HG03039 (cell line): ENCODE results near the gene CHPF2.

Source experiments
- ATAC-seq: cut with Tn5 transposase; IDR thresholded peaks from one replicate; pipeline ENCODE4 v1.9.1; 2021; ENCODE audit warnings: mild to moderate bottlenecking, moderate library complexity; ENCODE audit not compliant: unreplicated experiment

The CHPF2 gene

DNA sequence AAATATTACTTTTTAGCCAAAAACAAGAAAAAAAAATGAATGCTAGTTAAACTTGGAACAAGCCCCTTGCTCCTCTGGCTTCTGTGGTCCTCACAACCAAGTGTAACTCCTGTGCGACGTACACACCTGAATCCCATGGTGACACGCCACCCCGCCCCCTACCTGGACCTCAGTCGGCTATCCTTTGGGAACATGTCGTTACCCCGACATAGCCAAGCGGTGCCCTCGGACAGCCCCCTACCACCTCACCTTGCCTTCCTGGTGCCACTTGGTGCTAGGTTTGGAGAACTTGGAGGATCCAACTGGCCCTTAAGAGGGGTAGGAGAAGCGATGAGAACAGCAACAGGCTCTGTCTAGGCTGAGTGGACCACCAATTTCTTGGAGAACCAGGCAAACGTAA, 28.2 kb downstream of the CHPF2 start:
- no peak for ATAC-seq

- ATAC-seq = no peak
Observed at GRCh38 chr7:151260883-151261282, 28.6 kb downstream of the CHPF2 start.

GRCh38 chr7:151261529-151261928, 29.2 kb downstream of the CHPF2 start:
- ATAC-seq = no peak

- no peak for ATAC-seq
Observed at GRCh38 chr7:151264615-151265014, 32.3 kb downstream of the CHPF2 start.

DNA sequence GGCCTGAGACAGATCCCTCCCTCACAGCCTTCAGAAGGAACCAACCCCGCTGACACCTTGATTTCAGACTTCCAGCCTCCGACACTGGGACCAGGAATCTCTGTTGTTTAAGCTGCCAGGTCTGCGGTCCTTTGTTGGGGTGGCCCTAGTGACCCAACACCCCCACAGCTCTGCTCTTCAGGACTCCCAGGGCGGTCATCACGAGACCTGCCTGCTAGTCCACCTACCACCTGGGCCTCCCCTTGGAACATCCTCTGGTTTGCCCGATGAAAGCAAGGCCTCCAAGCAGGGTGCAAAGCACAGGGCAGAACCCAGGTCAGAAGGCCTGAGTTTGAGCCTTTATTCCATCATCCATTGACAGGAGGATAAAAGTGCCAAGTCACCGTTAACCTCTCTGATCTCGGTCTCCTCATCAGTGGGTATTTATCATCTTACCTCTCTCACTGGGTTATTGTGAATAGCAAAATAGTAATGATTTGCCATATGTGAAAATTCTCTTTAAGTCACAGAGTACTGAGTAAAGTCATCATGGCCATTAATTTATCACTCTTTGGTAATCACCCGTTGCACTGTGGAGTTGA, 33.2 kb downstream of the CHPF2 start:
- no peak for ATAC-seq

GRCh38 chr7:151269511-151269910, 37.2 kb downstream of the CHPF2 start:
- no peak for ATAC-seq

DNA sequence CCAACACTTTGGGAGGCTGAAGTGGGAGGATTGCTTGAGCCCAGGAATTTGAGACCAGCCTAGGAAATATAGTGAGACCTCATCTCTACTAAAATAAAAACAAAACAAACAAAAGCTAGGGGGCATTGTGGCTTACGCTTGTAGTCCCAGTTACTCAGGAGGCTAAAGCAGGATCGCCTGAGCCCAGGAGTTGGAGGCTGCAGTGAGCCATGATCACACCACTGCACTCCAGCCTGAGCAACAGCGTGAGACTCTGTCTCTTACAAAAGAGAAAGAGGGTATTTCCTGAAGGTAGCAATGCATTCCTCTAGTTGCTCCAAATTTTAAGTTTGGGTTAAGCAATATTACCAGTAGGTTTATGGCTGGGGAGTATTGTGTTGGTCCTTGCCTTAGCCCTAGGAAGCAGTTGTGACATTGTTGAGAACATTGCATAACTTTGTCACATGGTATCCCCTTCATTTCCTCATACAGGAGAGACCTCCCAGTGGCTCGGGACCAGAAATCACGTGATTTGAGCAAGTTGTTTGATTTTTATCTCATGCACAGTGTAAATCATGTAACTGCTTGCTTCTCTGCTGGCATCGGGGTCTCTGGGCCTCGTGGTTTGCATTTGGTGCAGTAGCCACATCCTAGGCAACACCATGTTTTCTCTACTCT, 39.5 kb downstream of the CHPF2 start:
- no peak for ATAC-seq

DNA sequence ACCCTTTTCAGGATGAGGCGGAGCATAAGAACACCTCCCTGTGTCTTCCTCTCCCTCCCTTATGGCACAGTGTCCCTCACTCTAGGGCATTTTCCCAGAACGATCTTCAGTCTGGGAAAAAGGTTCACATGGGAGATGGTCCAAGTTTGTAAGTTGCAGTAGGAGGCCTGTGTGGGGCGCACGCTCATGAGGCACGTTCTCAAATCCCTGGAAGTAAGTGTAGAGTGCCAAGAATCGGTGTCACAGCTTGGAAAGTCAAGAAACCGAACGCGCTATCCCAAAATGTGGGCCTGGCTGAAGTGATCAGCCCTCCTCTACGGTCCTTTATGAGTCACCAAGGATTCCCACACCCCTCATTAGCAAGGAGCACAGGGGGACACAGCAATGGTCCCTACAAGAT, 40.1 kb downstream of the CHPF2 start:
- no peak for ATAC-seq

GRCh38 chr7:151272877-151273276, 40.6 kb downstream of the CHPF2 start:
- ATAC-seq = no peak

GRCh38 chr7:151273651-151274390, 41.5 kb downstream of the CHPF2 start:
- no peak for ATAC-seq

DNA sequence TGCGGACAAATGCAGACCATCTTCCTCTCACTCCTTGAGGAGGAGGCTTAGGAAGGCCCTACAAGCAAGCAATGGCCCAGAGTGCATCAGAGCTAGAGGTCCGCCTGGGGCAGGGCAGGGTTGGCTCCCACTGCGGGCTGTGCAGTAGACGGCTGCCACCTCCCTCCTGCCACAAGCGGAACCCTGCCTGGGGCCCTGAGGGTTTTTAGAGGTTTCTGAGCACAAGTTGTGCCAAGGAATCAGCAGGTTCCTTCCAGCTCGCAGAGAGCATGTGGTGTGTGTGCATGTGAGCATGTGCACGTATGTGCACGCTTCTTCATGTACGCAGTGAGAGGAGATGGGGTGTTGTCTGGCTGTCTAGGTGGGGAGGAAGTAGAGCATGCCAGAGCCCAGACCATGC, 42.1 kb downstream of the CHPF2 start:
- ATAC-seq = no peak

DNA sequence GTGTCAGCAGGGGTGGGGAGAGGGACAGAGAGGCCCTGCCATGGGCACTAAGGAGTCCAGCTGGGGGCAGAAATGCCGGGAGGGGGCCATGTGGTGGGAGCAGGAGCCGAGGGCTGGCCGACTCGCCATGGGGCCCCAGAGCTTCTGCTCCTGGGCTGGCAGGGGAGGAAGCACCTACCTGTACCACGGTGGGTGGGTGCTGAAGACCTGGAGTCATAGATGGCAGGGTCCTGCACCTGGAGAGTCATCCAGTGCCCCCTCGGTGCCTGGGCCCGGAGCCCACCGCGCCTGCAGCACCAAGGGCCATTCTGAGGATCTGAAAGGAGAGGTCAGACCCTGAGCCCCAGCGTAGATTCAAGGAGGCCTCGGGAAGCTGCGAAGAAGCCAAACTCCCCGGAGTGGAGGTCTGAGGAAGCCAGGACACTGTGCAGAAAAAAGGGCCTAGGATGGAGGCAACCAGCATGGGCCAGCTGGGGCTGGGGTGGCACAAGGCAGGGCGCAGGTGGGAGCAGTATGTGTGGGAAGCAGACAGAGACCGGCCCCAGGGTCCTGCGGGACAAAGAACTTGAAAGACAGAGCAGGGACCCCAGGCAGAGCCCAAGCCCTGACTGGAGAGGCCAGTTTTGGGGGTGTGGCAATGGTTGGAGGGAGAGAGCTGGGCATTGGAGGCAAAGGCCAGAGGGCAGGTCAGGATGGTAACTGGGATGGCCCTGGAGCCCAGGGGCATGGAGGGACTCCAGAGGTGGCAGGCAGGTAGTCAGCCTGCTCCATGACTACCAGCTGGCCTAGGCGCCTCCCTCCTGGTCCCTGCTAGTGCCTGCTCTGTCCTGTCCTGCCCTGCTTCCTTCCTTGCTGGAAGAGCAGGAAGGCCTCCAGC, 42.9 kb downstream of the CHPF2 start:
- no peak for ATAC-seq

- ATAC-seq = no peak
Observed at GRCh38 chr7:151275813-151276577, 43.7 kb downstream of the CHPF2 start.

DNA sequence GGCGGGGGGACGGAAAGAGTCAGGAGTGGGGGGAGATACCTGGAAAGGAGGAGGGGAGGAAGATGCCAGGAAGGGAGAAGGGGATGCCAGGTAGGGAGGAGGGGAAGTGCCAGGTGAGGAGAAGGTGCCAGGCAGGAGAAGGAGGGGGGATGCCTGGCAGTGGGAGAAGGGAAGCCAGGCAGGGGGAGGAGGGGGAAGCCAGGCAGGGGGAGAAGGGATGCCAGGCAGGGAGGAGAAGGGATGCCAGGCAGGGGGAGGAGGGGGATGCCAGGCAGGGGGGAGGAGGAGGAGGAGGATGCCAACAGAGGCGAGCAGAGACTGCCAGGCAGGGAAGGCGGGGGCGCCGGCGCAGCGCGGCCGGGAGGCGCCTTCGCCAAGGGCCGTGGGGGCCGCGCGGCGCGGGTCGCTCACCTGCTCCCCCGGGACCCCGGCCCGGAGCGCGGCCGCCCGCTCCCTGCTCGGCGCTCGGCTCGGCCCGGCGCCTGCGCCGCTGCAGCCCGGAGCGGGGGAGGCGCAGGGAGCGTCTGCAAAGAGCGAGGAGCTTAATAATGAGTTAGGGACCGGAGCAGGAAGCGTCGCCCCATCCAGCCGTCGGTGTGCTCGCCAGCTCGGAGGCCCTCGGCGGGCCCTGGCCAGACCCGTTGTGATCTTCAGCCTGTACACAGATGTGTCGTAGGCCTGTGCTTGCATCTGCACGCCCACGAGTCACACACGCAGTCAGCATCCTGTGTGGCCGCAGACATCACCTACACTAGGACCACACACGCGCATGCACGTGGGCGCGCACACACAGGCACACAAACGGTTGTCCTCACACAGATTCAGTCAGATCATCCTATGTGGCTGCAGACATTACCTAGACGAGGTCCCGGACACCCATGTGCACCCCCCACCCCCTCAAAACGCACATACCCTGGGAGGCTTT, 44.6 kb downstream of the CHPF2 start:
- no peak for ATAC-seq

DNA sequence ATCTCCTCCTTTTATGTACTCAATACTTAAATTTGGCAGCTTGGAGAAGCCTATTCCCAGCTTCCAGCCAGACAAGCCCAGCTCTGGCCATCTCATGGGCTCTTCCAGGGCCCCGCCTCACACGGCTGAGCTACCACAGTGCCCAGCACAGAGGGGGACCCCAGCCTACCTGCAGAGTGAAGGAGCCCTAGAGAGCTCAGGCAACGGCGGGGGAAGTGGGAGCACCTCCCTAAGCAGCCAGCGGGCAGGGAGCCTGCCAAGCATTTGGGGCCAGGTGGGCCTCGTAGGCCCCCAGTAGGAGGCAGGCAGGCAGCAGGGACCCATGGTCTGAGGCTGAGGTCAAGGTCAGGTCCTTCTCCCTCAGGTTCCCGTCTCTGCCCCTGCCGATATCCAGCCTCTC, 45.3 kb downstream of the CHPF2 start:
- no peak for ATAC-seq

- ATAC-seq = no peak
Observed at GRCh38 chr7:151278949-151279348, 46.7 kb downstream of the CHPF2 start.

DNA sequence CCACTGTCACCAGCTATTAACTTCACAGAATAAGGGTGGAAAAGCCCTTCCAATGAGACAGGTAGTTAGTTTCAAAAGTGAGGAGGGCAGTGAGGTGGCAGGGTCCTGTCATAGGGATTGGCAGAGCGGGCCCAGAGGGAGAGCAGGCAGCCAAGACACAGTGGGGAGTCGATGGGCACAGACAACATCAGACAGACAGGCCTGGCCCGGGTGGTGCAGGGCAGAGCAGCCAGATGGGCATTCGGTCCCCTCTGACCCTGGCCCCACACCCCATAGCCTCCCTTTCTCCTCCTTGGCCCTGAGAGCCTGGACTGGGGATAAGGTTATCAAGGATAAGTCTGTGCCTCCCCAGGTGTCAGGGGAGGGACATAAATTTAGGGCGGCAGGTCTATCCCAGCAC, 47.6 kb downstream of the CHPF2 start:
- ATAC-seq = no peak

GRCh38 chr7:151280388-151281019, 48.2 kb downstream of the CHPF2 start:
- ATAC-seq = no peak

- ATAC-seq = no peak
Observed at GRCh38 chr7:151281686-151282085, 49.4 kb downstream of the CHPF2 start.
